IMR-90 (cell line): ENCODE measurements around the gene KCNJ8. TPM values are rescaled to one million over a fixed set of nuclear protein-coding genes. Genes with fewer than 3 reads are reported as not detected.

Source experiments
- ATAC-seq: fragments of 200-7000 bp; cut with Tn5 transposase; 2 replicates; pipeline ENCODE4 v1.9.1; 2020; ENCODE audit warnings: low read depth, mild to moderate bottlenecking, moderate library complexity
- BruUV-seq: library from RNA; stranded (reverse); fragments of 400-500 nt; replicated peaks from 2 replicates; lab custom pipeline; 2021; lab: Mats Ljungman, UMichigan
- CTCF ChIA-PET: fragments of 300-600 bp; formaldehyde crosslinking; extraction: SDS; loops from one replicate; lab custom pipeline; 2021; ENCODE audit warnings: antibody characterized with exemption; lab: Yijun Ruan, JAX
- POLR2A ChIA-PET: fragments of 300-600 bp; sonication (Branson Sonifier 250); formaldehyde crosslinking; loops from one replicate; lab custom pipeline; 2022; ENCODE audit warnings: antibody characterized with exemption; ENCODE audit not compliant: unreplicated experiment; lab: Charles Lee
- DNase-seq: peaks from one replicate; pipeline ENCODE4 v3.0.0; 2013
- H2AFZ ChIP-seq: replicated peaks from 2 replicates; pipeline ENCODE3; 2013; ENCODE audit warnings: low read length, mild to moderate bottlenecking; ENCODE audit not compliant: poor library complexity
- H2AK5ac ChIP-seq: 2 replicates; pipeline ENCODE4 v1.6.1; 2013; ENCODE audit warnings: low read depth, low read length, inconsistent platforms
- H2AK9ac ChIP-seq: replicated peaks from 2 replicates; pipeline ENCODE3; 2013; ENCODE audit warnings: mild to moderate bottlenecking, low read depth, low read length, moderate library complexity; ENCODE audit not compliant: poor library complexity
- H2BK120ac ChIP-seq: 2 replicates; pipeline ENCODE4 v1.6.1; 2013; ENCODE audit warnings: low read depth, low read length, inconsistent platforms
- H2BK15ac ChIP-seq: 3 replicates; pipeline ENCODE4 v1.6.1; 2013; ENCODE audit warnings: low read depth, low read length, inconsistent platforms
- H2BK20ac ChIP-seq: 2 replicates; pipeline ENCODE4 v1.6.1; 2013; ENCODE audit warnings: low read depth, mild to moderate bottlenecking, inconsistent platforms, low read length, moderate library complexity
- H2BK5ac ChIP-seq: 2 replicates; pipeline ENCODE4 v1.6.1; 2013; ENCODE audit warnings: mild to moderate bottlenecking, low read depth, low read length, inconsistent platforms; ENCODE audit not compliant: poor library complexity, severe bottlenecking
- H3K14ac ChIP-seq: replicated peaks from 2 replicates; pipeline ENCODE4 v1.6.1; 2013; ENCODE audit warnings: low read depth, low read length, inconsistent platforms
- H3K18ac ChIP-seq: 2 replicates; pipeline ENCODE4 v1.6.1; 2013; ENCODE audit warnings: low read depth, low read length, control low read depth
- H3K23ac ChIP-seq: 2 replicates; pipeline ENCODE4 v1.6.1; 2013; ENCODE audit warnings: low read depth, low read length, inconsistent platforms
- H3K27ac ChIP-seq: 2 replicates; pipeline ENCODE4 v1.5.1; 2013; ENCODE audit warnings: mild to moderate bottlenecking, control low read depth, low read length; ENCODE audit not compliant: insufficient read depth
- H3K27me3 ChIP-seq: 2 replicates; pipeline ENCODE4 v1.6.1; 2013; ENCODE audit warnings: low read length; ENCODE audit not compliant: control insufficient read depth, insufficient read depth
- H3K36me3 ChIP-seq: 2 replicates; pipeline ENCODE4 v1.6.1; 2013; ENCODE audit warnings: low read length, mixed read lengths; ENCODE audit not compliant: control insufficient read depth, insufficient read depth
- H3K4ac ChIP-seq: 2 replicates; pipeline ENCODE4 v1.6.1; 2013; ENCODE audit warnings: low read depth, low read length, inconsistent platforms
- H3K4me1 ChIP-seq: 2 replicates; pipeline ENCODE4 v1.6.1; 2013; ENCODE audit warnings: low read length, mixed read lengths; ENCODE audit not compliant: control insufficient read depth, insufficient read depth
- H3K4me2 ChIP-seq: 2 replicates; pipeline ENCODE4 v1.6.1; 2013; ENCODE audit warnings: low read depth, mild to moderate bottlenecking, control low read depth, low read length, moderate library complexity
- H3K4me3 ChIP-seq: 2 replicates; pipeline ENCODE4 v1.5.1; 2013; ENCODE audit warnings: low read depth, mild to moderate bottlenecking, control low read depth, low read length, moderate library complexity; ENCODE audit not compliant: insufficient read depth
- H3K56ac ChIP-seq: 2 replicates; pipeline ENCODE4 v1.6.1; 2013; ENCODE audit warnings: low read length, inconsistent platforms; ENCODE audit not compliant: insufficient read depth; ENCODE audit errors: extremely low read depth
- H3K79me1 ChIP-seq, 2 experiments: 2 replicates each; pipeline ENCODE4 v1.6.1; 2013; ENCODE audit warnings: low read length in 2 of 2, inconsistent platforms in 1 of 2, low read depth in 1 of 2
- H3K9ac ChIP-seq: 2 replicates; pipeline ENCODE4 v1.6.1; 2013; ENCODE audit warnings: low read depth, low read length, control low read depth
- H3K9me1 ChIP-seq: 2 replicates; pipeline ENCODE4 v1.6.1; 2013; ENCODE audit warnings: low read length, inconsistent platforms; ENCODE audit not compliant: insufficient read depth
- H3K9me3 ChIP-seq: 2 replicates; pipeline ENCODE4 v1.6.1; 2013; ENCODE audit warnings: low read length; ENCODE audit not compliant: control insufficient read depth, insufficient read depth
- H4K20me1 ChIP-seq: 2 replicates; pipeline ENCODE4 v1.6.1; 2013; ENCODE audit warnings: low read length, inconsistent platforms; ENCODE audit not compliant: insufficient read depth
- H4K5ac ChIP-seq: 2 replicates; pipeline ENCODE4 v1.6.1; 2013; ENCODE audit warnings: mild to moderate bottlenecking, low read depth, low read length, control low read depth
- H4K8ac ChIP-seq, 2 experiments: 2 replicates each; pipeline ENCODE4 v1.6.1; 2013; ENCODE audit warnings: low read depth in 2 of 2, low read length in 2 of 2, control low read depth in 1 of 2, inconsistent platforms in 1 of 2
- H4K91ac ChIP-seq: 2 replicates; pipeline ENCODE4 v1.6.1; 2013; ENCODE audit warnings: low read depth, low read length, inconsistent platforms; ENCODE audit not compliant: insufficient read depth
- BHLHE40 ChIP-seq: fragments of 150-350 bp; IDR thresholded peaks from 2 replicates; pipeline ENCODE4 v1.6.1; 2016; ENCODE audit warnings: mild to moderate bottlenecking, low read depth, low read length
- CEBPB ChIP-seq: IDR thresholded peaks from 2 replicates; pipeline ENCODE4 v1.6.1; 2012; ENCODE audit warnings: low read depth, low read length, improper control_type of control experiment
- CHD1 ChIP-seq: IDR thresholded peaks from 2 replicates; pipeline ENCODE4 v1.6.1; 2012; ENCODE audit warnings: low read depth, low read length, improper control_type of control experiment
- ELK1 ChIP-seq: fragments of 150-350 bp; IDR thresholded peaks from 2 replicates; pipeline ENCODE4 v1.6.1; 2016; ENCODE audit warnings: low read depth, mild to moderate bottlenecking, low read length, moderate library complexity, borderline replicate concordance
- FOS ChIP-seq: fragments of 150-350 bp; IDR thresholded peaks from 2 replicates; pipeline ENCODE4 v1.6.1; 2016; ENCODE audit warnings: low read depth, low read length
- MAFK ChIP-seq: IDR thresholded peaks from 2 replicates; pipeline ENCODE4 v1.6.1; 2012; ENCODE audit warnings: low read depth, low read length, improper control_type of control experiment
- MAZ ChIP-seq: IDR thresholded peaks from 2 replicates; pipeline ENCODE4 v1.6.1; 2012; ENCODE audit warnings: low read depth, mild to moderate bottlenecking, low read length, improper control_type of control experiment, moderate library complexity, borderline replicate concordance
- NFE2L2 ChIP-seq: fragments of 150-350 bp; IDR thresholded peaks from 2 replicates; pipeline ENCODE4 v1.6.1; 2016; ENCODE audit warnings: low read depth, mild to moderate bottlenecking, low read length
- POLR2A ChIP-seq: IDR thresholded peaks from 2 replicates; pipeline ENCODE4 v1.6.1; 2012; ENCODE audit warnings: mild to moderate bottlenecking, low read depth, low read length
- RAD21 ChIP-seq: IDR thresholded peaks from 2 replicates; pipeline ENCODE4 v1.6.1; 2012; ENCODE audit warnings: low read length, improper control_type of control experiment
- RCOR1 ChIP-seq: IDR thresholded peaks from 2 replicates; pipeline ENCODE4 v1.6.1; 2012; ENCODE audit warnings: mild to moderate bottlenecking, low read length, improper control_type of control experiment; ENCODE audit not compliant: insufficient replicate concordance
- RFX5 ChIP-seq: IDR thresholded peaks from 2 replicates; pipeline ENCODE4 v1.8.0; 2012; ENCODE audit warnings: low read depth, mild to moderate bottlenecking, low read length, moderate library complexity
- SMC3 ChIP-seq: fragments of 150-350 bp; IDR thresholded peaks from 2 replicates; pipeline ENCODE4 v1.6.1; 2016; ENCODE audit warnings: low read depth, mild to moderate bottlenecking, antibody characterized with exemption, low read length, moderate library complexity
- WGBS, 2 experiments: methylation state at CpG; one replicate each; pipeline versions ENCODE4 v1.1.5 to v1.1.7; 2013; ENCODE audit warnings: missing lambda C conversion rate in 2 of 2; ENCODE audit not compliant: insufficient read length in 1 of 2; ENCODE audit errors: extremely low coverage in 2 of 2; 5-methylcytosine and 5-hydroxymethylcytosine counted together
- dilution Hi-C: fragments of 300-500 bp; cut with HindIII; formaldehyde crosslinking; loops from one replicate; pipeline ENCODE4 v1.14.3; 2018; ENCODE audit warnings: low sequenced_read_pairs; ENCODE audit not compliant: unreplicated experiment
- in situ Hi-C: fragments of 300-500 bp; cut with MboI; formaldehyde crosslinking; loops from 3 replicates; pipeline ENCODE4 v1.14.3; 2019; ENCODE audit warnings: low sequenced_read_pairs, inconsistent platforms, mixed read lengths
- intact Hi-C: fragments of 100-400 bp; cut with micrococcal nuclease; formaldehyde crosslinking; loops from 2 replicates; pipeline ENCODE4 v1.10.0; 2022
- polyA plus RNA-seq, 3 experiments: library from polyadenylated mRNA; depleted of rRNA; stranded (reverse); fragments of >200 nt; gene quantifications; 2 replicates each; pipeline ENCODE4 v1.2.3, GENCODE V29; 2012; ENCODE audit warnings: low replicate concordance in 1 of 3
- total RNA-seq: library from RNA; depleted of rRNA; stranded (reverse); fragments of >200 nt; gene quantifications from 2 replicates; pipeline ENCODE4 v1.2.3, GENCODE V29; 2012
- TF ChIP-seq, protein P1 (sequence below): conservative IDR thresholded peaks from 2 replicates; pipeline ENCODE4 v1.5.1; 2012; ENCODE audit warnings: mild to moderate bottlenecking, low read depth, low read length, improper control_type of control experiment
- TF ChIP-seq, protein P2 (sequence below): fragments of 150-350 bp; IDR thresholded peaks from 2 replicates; pipeline ENCODE4 v1.6.1; 2017; ENCODE audit warnings: mild to moderate bottlenecking, antibody characterized with exemption, low read length, low read depth

Gene KCNJ8
- total and polyA plus RNA-seq, 2 of the 4 experiments (the other 2 are of a cell fraction): 8.0 to 15.8 TPM

DNA sequence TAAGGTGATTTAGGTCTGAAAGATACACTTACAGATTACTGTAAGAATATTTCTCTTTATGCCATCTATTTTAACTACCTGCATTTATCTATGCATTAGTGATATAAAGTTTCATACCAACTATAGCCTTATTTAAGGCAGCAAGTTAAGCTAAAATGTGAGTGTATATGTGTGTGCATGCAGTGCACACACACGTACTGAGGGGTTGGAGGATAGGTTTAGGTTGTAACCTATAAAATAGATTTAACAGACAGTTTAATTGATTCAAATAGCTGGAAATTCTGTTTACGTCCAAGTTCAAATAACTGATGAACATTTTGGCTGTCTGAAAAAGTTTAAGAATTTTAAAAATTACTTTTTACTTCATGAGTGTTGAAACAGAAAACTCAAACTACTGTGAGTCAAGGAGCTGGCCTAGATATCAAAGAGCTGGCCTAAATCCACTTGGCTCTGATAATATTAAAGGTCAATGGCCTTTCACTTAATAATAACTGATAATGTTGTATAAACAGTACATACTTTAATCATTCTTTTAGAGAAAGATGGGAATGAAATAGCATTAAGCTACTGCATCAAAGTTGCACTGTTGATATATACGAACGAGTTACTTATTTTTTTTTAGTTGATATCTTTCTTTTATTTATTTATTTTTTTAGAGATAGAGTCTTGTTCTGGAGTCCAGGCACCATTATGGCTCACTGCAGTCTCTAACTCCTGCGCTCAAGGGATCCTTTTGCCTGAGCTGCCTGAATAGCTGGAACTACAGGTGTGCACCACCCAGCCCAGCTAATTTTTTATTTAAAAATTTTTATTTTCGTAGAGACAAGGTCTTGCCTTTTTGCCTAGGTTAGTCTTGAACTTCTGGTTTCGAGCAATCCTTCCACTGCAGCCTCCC lies 13.8 kb upstream of the KCNJ8 start:
- H3K56ac ChIP-seq: no peak overlapping the region
- no peak overlapping the region for H2AK5ac ChIP-seq
- no peak overlapping the region for H2BK120ac ChIP-seq
- no peaks in the 10 kb centered on the region for H3K4me1 ChIP-seq
- DNase-seq (no peak), ATAC-seq (no peak)
- H3K23ac ChIP-seq: no peak overlapping the region
- ChIA-PET POLR2A (interaction anchor here (0.6 kb wide), 1 partner anchor 19 kb away, joined by 4 read pairs; no protein-coding TSS in a partner anchor), CTCF (interaction anchor here (0.6 kb wide), 1 partner anchor 15 kb away, joined by 4 read pairs; no protein-coding TSS in a partner anchor)
- H4K91ac ChIP-seq: no peak overlapping the region
- H3K4ac ChIP-seq: no peak overlapping the region
- H2BK20ac ChIP-seq: no peak overlapping the region
- WGBS, 2 experiments: no CpG with 5 or more reads among the region's 7 CpGs
- no peak overlapping the region for H3K4me3 ChIP-seq
- H3K9ac ChIP-seq: no peak overlapping the region
- no peaks in the 10 kb centered on the region for H3K36me3 ChIP-seq
- no peaks in the 10 kb centered on the region for H3K27me3 ChIP-seq
- H3K79me1 ChIP-seq: no peaks in the 10 kb centered on the region
- no peak overlapping the region for H3K4me2 ChIP-seq
- no peaks in the 10 kb centered on the region for H3K9me1 ChIP-seq
- H3K27ac ChIP-seq: no peak overlapping the region
- H4K20me1 ChIP-seq: no peaks in the 10 kb centered on the region
- no peak overlapping the region for H2AK9ac ChIP-seq
- no peak overlapping the region for H2BK15ac ChIP-seq
- dilution Hi-C loops (no loop called here), intact Hi-C loops (no loop called here), in situ Hi-C loops (no loop called here)
- H3K14ac ChIP-seq: no peak overlapping the region
- H3K18ac ChIP-seq: no peak overlapping the region
- no peak overlapping the region for H4K5ac ChIP-seq
- BruUV-seq: no TSS peak
- no peak overlapping the region for H2BK5ac ChIP-seq
- H3K9me3 ChIP-seq: no peaks in the 10 kb centered on the region
- H2AFZ ChIP-seq: no peak overlapping the region
- H4K8ac ChIP-seq: no peak overlapping the region
- TF ChIP-seq BHLHE40 (no peak), FOS (no peak), RAD21 (no peak), SMC3 (no peak), NFE2L2 (no peak), RCOR1 (no peak), POLR2A (no peak), ELK1 (no peak), MAZ (no peak), CHD1 (no peak), RFX5 (no peak), CEBPB (no peak), MAFK (no peak)
- TF ChIP-seq, protein P1, sequence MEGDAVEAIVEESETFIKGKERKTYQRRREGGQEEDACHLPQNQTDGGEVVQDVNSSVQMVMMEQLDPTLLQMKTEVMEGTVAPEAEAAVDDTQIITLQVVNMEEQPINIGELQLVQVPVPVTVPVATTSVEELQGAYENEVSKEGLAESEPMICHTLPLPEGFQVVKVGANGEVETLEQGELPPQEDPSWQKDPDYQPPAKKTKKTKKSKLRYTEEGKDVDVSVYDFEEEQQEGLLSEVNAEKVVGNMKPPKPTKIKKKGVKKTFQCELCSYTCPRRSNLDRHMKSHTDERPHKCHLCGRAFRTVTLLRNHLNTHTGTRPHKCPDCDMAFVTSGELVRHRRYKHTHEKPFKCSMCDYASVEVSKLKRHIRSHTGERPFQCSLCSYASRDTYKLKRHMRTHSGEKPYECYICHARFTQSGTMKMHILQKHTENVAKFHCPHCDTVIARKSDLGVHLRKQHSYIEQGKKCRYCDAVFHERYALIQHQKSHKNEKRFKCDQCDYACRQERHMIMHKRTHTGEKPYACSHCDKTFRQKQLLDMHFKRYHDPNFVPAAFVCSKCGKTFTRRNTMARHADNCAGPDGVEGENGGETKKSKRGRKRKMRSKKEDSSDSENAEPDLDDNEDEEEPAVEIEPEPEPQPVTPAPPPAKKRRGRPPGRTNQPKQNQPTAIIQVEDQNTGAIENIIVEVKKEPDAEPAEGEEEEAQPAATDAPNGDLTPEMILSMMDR: no peak
- TF ChIP-seq, protein P2, sequence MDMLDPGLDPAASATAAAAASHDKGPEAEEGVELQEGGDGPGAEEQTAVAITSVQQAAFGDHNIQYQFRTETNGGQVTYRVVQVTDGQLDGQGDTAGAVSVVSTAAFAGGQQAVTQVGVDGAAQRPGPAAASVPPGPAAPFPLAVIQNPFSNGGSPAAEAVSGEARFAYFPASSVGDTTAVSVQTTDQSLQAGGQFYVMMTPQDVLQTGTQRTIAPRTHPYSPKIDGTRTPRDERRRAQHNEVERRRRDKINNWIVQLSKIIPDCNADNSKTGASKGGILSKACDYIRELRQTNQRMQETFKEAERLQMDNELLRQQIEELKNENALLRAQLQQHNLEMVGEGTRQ: no peak
